Right hindlimb (tissue), 1 donor: Measurements from ENCODE around the gene AWAT2.
"Not testable (repeated sequence)": the region's sequence is repeated elsewhere in the genome, so short reads cannot be mapped to it uniquely, and the experiment has no call there.

ENCODE experiments used
- DNase-seq: peaks from one replicate; pipeline ENCODE4 v3.0.0-alpha.2; 2018

Gene AWAT2

GRCh38 chrX:70039758-70040157 lies 10.0 kb downstream of the AWAT2 start:
- no peak for DNase-seq

- DNase-seq: no peak
These were observed 10.8 kb downstream of the AWAT2 start for GRCh38 chrX:70038951-70039350.

- no peak for DNase-seq
These were observed 11.2 kb downstream of the AWAT2 start for GRCh38 chrX:70038515-70038914.

- DNase-seq: no peak
These were observed 15.1 kb downstream of the AWAT2 start for GRCh38 chrX:70034646-70035045.

GRCh38 chrX:70033348-70034051 lies 16.2 kb downstream of the AWAT2 start:
- peak; percentile 38 for DNase-seq

GRCh38 chrX:70032792-70033191 lies 16.9 kb downstream of the AWAT2 start:
- DNase-seq: peak; percentile 26

- peak; percentile 48 for DNase-seq
These were observed 19.4 kb downstream of the AWAT2 start for GRCh38 chrX:70030301-70030767.

GRCh38 chrX:70029863-70030262 lies 19.9 kb downstream of the AWAT2 start:
- DNase-seq: peak; percentile 48

GRCh38 chrX:70026851-70027200 lies 22.9 kb downstream of the AWAT2 start:
- DNase-seq: no peak

GRCh38 chrX:70026112-70026850 lies 23.5 kb downstream of the AWAT2 start:
- DNase-seq: no peak

GRCh38 chrX:70025464-70025863 lies 24.3 kb downstream of the AWAT2 start:
- no peak for DNase-seq

- no peak for DNase-seq
These were observed 27.1 kb downstream of the AWAT2 start for GRCh38 chrX:70022616-70023015.

GRCh38 chrX:70016513-70016912 lies 33.2 kb downstream of the AWAT2 start:
- DNase-seq: no peak

- peak; percentile 59 for DNase-seq
These were observed 36.0 kb downstream of the AWAT2 start for GRCh38 chrX:70013466-70014381.

GRCh38 chrX:70012756-70013155 lies 37.0 kb downstream of the AWAT2 start:
- no peak for DNase-seq

- DNase-seq: no peak
These were observed 39.8 kb downstream of the AWAT2 start for GRCh38 chrX:70009970-70010369.

GRCh38 chrX:70009049-70009448 lies 40.7 kb downstream of the AWAT2 start:
- no peak for DNase-seq

- DNase-seq: no peak
These were observed 41.8 kb downstream of the AWAT2 start for GRCh38 chrX:70007946-70008345.

GRCh38 chrX:70001708-70002341 lies 47.9 kb downstream of the AWAT2 start:
- DNase-seq: no peak

- DNase-seq: no peak
These were observed 48.5 kb downstream of the AWAT2 start for GRCh38 chrX:70001269-70001668.

GRCh38 chrX:69998299-69998698 lies 51.4 kb downstream of the AWAT2 start:
- not testable (repeated sequence) for DNase-seq

GRCh38 chrX:69996113-69996468 lies 53.6 kb downstream of the AWAT2 start:
- no peak for DNase-seq
